ENCODE data around the gene HEATR3.

Gene HEATR3

DNA sequence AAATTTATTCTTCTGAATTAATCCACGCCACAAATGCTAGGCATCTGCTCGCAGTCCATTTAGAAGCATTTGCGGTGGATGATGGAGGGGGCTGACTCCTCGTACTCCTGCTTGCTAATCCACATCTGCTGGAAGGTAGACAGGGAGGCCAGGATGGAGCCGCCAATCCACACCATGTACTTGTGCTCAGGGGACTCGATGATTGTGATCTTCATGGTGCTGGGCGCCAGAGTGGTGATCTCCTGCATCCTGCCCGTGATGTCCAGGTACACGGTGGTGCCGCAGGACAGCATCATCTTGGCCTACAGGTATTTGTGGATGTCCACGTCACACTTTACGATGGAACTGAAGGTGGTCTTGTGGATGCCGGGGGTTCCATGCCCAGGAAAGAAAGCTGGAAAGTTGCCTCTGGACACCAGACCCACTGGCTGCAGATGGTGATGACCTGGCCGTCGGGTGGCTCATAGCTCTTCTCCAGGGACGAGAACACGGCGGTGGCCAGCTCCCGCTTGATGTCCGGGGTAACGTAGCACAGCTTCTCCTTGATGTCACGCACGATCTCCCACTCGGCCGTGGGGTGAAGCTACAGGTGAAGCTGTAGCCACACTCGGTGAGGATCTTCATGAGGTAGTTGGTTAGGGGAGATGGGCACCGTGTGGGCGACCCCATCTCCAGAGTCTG, 7.5 kb upstream of the HEATR3 start:
- DNase-seq, result no peak

DNA sequence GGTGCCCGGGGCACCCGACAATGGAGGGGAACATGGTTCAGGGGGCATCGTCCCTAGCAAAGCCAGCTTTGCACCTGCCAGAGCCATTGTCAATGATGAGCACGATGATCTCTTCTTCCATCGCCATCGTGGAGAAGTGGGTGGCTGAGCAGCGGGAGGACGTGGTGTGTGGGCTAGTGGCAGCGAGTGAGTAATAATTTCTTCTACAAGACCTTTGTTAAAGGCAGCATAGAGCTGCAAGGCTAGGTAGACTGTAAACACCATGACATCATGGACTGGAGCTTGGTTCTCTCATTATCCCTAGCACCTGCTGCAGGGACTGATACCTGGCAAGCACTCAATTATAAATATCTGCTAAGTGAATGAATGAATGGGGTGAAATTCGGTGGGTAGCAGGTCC, 6.7 kb upstream of the HEATR3 start:
- DNase-seq, result no peak

DNA sequence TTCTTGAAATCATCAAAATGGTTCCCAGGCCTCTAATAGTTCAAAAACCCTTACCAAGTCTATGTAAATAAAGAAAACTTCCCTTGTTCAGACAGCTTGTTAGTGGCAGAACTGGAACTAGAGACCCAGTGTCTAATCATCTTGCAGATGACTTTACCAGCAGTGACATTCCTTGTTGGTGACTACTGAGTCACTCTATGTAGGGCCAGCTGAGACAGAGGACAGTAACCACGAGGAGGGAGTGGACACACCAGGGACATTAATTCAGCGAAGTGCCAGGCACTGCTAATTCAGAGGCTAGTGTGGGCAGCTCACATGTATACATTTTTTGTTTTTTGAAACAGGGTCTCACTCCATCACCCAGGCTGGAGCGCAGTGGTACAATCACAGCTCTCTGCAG, 6.1 kb upstream of the HEATR3 start:
- no peak for DNase-seq

DNA sequence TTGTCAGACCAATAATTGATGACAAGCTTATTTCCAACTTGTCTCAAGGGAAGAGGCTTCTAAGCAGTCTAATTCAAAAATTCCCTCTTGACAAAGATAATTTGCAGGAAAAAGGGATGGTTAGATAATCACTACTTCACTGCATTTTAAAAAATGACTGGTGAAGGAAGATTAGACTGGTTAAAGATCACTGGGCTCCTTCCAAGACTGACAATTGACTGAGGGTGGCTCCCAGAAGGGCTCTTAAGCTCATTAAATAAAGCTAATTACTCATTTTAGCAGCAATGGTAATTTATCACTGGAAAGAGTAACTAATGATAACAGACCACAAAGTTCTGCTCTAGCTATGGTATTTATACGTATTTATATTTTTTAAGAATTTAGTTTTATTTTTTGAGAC, 4.4 kb upstream of the HEATR3 start:
- no peak for DNase-seq

DNA sequence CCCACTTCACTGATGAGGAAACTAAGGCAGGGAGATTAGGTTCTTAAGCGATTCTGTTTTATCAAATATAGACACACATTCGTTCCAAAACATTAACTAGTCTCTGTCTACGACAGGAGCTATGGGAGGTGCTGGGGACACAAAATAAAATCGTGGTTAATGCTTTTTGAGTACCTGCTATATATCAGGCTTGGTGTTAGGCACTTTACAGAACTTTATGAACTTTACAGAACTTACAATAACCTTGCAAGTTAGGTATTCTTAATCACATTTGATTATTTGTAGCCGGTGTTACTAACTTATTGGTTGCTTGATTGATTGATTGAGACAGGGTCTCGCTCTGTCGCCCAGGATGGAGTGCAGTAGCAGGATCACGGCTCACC, 538 bp upstream of the HEATR3 start:
- DNase-seq, result no peak

DNA sequence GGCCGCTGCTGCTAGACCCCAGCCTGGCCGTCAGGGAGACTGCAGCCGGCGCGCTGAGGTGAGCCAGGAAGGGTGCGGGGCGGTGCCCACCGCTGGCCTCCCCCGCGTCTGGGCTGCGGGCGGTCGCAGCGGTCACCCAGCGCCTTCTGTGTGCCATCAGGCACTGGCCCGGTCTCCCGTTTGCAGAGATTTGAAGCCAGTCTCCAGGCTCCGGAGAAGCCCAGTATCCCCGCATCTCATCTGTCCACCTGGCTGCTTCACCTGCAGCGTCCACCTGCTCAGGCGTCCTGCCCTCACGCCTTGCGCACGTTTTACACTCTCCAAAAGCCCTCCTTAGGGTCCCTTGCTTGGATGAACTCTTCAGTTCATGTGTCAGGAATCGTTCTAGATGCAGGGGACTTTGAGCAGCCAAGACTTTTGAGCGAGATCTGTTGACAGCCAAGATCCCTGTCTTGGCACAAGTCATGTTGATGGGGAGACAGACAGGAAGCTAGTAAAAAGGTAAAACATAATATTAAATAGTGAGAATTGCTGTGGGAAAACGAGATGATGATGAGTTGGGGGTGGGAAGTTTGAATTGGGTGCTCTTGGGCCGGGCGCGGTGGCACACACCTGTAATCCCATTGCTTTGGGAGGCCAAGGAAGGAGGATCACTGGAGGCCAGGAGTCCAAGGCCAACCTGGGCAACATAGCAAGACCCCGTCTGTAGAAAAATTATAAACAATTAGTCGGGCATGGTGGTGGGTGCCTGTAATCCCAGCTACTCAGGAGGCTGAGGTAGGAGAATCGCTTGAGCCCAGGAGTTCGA, 916 bp downstream of the HEATR3 start:
- DNase-seq, result no peak

DNA sequence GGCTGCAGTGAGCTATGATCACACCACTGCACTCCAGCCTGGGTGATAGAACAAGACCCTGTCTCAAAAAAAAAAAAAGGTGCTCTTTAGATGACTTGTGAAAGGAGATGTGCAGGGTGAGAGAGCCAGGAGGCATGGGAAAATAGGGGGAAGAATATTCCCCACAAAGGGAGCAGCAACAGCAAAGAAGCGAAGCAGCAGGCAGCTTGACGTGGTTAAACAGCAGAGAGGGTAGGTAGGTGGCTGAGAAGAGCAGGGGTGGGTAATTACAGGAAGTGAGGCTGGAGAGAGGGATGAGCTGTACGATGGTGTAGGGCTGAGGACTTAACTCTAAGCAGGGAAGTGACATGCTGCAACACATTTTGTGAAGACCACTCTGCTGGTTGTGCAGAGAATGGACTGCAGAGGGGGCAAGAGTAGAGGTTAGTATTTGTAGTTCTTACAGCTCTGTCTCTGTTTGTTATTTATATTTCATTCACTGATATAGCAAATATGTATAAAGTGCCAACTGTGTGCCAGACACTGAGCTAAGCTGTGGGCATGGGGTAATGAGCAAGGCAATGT, 1.6 kb downstream of the HEATR3 start:
- peak; percentile 12 for DNase-seq

DNA sequence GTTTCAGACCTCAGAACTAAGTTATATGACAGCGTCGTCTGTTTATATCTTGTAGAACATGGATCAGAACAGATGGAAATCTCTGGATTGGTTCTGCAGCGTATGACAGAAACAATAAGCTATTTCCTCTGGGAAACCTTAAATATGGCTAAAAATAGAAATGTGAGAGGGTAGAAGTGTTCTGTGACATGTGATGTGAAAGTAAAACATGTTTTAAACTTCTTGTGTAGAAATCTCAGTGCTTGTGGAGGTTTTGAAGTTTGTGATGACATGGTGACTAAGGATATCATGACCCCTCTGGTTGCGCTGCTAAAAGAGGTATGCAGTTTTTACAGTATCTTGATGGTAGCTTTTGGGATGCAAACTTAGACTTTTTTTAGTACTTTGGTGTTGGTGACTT, 2.8 kb downstream of the HEATR3 start:
- DNase-seq, result no peak

DNA sequence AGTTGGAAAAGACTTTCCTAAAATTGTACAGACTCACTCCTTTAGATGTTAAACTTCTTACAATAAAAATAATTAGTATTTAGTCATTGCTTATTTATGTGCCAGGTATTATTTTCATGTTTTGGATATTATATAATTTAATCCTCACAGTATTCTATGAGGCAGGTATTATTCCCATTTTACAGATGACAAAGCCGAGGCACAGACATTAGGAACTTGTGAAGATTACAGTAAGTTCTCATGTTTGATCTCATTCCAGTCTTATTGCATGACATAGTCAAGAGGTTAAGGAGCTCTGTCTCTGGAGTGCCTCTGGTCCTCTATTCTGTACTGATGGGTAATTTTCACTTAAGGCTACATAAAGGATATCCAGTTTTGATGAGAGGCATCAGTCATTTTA, 3.3 kb downstream of the HEATR3 start:
- no peak for DNase-seq

DNA sequence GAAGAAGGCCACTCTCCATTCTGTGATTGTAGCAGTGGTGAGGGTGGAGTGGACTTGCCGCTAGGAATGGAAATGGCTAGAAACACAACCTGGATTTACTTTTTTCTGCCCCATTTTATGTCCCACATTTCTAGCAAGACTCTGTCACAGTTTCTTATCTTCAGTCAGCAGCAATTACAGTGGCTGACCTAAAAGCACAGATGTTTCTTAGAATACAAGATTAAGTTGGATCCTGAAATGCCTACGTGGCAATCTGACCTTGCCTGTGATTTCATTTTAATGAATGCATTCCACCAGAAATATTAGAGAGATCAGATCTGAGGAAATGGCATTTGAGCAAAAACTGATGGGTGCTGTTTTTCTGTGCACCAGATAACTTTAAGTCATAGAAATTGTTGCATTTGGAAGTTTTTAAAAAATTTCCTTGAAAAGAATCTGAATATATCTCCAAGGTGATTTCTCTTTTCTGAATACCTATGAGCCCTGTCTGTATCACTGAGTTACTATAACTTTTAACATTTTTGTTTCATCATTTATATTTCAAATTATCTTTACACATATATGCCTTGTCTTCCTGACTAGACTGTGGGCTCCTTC, 5.4 kb downstream of the HEATR3 start:
- no peak for DNase-seq

DNA sequence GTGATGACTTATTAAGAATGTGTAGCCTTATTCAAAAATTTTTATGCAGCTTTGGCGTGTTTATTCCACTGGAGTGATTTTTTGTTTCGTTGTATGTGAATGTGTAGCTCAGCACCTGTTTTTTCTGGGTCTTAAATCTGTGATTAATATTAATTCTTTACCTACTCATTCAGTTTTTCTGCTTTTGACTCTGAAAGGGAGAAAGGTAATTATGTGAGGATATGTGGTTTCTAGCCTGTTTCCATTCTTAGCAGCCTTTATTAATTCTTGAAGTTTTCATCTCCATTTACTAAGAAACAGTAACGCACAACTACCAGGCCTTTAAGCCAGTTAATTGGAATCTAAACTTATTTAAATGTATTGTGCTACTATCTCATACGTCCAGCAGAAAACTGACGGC, 7.0 kb downstream of the HEATR3 start:
- DNase-seq, result no peak

DNA sequence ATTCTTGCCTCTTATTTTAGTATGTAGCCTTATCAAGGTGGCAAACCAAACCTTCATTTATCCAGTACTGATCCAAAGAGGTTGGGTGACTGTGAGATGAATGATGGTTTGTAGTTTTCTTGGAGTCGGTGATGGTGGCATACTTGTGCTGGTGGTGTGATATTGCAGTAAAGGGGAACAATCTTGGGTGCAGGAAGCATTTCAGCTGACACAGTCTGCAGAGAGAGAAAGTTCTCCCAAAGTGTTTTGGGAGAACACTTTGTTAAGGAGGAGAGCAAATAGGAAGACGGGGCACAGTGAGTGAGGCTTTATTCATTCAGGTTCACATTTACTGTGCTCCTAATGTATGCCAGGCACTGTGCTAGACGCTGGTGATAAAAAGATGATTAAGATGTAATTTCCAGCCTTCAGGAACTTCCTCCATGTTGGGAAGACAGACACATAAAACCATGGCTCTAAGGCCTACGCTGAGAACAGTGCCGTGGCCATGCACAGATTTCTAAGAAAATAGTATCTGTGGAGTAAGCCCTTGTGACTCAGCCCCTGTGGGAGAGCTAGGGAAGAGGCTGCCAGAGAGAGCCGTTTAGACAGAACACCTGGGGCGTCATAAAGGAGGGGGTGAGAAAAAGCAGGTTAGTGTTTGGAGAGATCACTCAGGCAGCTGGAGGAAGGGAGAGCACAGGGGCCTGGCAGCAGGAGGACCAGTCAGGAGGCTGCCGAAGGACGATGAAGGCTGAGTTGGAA, 13.8 kb downstream of the HEATR3 start:
- DNase-seq, result no peak

DNA sequence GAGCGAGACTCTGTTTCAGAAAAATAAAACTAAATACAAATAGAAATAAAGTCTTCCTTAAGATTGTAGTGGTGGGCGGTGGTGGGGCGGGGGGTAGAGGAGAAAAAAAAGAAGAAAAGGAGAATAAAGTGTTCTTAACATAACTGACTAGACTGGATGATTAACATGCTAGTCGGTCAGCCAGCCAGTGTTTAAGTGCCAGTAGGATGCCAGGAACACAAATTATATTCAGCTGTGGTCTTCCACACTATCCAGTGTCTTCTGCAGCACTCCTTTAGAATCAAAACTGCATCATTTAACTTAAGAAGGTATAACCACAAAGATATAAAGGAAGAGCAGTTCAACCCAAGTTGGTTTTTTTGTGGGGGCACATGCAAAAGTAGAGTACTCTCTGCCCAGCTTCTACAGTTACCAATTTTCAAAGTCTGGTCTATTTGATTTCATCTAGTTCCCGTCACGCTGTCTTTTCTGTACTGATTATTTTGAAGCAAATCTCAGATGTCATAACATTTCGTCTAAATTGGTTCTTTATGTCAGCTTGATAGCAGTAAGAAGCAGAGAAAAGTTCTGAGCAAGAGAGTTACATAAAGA, 15.8 kb downstream of the HEATR3 start:
- DNase-seq, result no peak

DNA sequence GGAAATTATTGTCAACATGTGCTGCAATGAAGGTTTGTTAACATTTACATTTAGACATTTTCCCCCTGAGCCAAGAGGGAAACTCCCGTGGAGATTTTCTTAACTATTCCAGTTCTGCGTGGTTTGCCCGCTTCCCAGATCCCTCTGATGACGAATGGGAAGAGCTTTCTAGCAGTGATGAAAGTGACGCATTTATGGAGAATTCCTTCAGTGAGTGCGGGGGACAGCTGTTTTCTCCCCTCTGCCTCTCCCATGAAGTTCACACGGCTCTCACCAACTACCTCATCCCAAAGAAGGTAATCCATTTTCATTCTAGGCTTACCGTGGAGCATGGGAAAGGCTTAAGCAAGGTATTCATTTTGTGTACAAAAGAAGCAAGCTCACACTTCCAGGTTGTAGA, 18.2 kb downstream of the HEATR3 start:
- DNase-seq, result no peak

DNA sequence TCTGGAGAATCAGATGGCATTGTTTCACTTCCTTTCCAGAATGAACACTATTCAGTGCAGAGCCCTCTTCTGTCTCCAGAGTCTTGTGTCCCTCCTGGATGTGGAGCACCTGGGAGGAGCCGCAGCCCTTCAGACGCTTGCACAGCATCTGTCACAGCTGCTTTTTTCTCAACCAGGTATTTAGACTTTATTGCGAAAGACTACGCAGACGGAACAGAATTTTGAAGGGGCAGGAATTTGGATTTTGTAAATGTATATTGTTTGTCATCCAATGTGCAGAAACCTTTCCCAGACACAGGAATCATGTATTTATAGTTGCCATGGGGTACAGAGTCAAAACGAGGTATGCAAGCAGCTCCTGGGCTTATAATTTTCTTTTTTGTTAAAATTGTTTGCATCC, 20.4 kb downstream of the HEATR3 start:
- DNase-seq, result no peak

DNA sequence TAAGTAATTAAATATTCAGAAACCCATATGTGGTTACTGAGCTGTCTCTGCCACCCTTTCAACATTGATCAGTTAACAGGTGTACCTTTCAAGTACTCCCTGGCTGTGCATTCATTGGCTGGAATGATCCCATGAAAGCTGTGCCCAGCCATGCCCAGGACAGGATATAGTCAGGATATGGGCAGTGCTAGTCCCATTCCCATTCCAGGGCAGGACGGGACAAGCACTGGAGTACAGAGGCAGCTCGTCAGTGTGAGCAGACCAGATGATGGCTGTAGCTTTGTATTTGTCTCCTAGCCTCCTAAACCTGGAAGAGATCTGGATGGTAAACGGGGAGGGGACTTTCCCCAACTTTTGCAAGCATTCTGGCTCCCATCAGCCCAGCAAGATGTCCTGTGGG, 22.5 kb downstream of the HEATR3 start:
- DNase-seq, result no peak

DNA sequence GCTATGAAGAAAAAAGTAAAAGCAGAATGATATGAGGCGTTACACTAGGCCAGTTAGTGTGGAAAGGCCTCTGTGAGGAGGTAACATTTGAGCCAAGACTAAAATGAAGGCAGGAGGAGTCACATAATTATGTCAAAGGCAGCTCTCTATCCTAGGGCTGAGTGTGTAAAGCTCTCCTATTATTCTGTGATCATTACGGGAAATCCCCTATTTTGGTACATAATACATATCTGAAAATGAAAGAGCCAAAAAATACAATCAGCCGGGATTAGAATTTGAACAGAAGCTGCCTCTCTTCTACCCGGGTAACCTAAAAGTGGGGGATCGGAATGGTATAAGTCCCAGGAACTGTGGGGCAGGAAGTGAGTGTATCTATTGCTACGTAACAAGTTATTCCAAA, 27.1 kb downstream of the HEATR3 start:
- no peak for DNase-seq

DNA sequence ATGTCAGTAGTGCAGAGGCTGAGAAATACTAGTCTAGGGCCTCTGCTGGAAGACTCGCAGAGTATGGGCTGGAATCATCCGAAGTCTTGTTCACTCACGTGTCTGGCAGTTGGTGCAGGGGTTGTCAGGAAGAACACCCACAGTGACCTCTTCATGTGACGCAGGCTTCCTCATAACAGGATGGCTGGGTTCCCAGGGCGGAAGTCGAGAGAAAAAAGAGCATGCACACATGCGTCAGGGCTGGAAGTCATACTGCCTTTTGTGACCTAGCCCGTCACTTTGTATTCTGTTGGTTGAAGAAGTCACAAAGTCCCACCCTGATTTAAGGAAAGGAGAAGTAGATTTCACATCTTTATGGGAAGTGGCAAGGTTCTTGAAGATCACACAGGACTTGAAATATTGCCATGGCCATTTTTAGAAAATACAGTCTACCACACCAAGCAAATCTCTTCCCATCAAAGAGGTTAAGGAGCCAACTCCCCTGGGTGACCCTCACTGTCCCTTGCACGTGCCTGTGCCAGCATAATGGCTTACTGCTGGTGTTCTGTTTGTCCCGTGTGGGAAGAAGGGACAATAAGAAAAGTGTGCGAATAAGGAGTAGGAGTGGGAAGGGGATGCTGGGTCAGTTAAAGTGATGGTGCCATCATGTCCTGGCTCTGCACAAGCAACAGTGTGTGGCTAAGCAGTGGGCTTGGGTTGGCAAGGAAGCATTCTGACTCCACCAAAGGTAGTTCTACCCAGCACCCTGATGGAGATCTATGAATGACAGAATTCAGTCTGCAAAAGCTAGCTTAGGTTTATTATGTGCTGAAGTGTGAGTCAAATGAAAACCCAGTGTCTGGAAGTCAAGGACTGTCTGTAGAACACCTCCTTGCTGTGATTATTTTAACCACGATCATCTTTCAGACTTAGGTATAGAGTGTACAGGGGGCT, 28.1 kb downstream of the HEATR3 start:
- peak; percentile 2 for DNase-seq

DNA sequence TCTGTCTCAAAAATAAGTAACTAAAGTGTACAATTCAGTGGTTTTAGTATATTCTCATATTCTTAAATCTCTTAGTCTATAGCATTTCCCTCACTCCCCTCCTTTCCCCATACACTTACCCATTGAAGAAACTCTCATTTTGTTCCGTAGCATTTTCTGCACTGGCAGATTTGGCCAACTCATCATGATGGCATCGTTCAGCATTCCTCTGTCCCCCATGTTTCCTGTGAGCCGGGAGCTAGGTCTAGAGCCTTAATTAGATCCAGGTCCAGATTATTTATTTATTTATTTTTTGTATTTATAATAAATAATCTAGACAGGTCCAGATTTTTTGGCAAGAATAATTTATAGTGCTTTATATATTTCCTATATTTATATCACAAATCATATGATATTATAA, 31.0 kb downstream of the HEATR3 start:
- no peak for DNase-seq

DNA sequence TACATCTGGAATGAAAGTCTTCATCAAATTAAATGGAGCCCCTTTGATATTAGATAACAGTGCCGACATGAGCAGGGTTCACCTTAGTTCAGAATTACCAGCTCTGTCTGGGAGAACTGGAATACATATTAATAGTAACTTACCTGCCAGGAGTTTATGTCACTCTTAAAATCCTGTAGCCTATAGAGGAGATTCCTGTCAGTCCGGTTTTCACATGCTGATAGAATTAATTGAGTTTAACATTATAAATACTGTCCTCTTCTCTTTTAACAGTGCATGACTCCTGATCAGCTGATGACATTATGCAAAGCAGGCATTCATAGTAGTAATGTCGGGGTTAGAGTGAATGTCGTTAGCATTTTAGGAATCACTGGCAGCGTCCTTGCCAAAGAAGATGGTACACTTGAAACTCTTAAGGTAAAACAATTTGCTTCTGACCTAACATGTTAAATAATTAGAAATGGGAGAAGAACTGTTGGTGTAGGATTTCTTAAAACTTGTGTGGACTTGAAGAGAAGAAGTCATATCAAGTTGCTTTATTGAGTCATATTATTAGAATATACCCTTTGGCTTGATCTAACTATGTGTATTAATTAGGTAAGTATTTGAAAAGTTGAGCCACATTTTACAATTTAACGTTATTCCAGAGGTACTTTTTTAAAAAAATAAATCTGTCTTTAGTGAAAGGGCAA, 34.3 kb downstream of the HEATR3 start:
- DNase-seq, result no peak

Measured in effector CD4-positive, alpha-beta T cell (primary cell).